B cell (primary cell): ENCODE results near the gene GPR85. TPM values are rescaled to one million over a fixed set of nuclear protein-coding genes. Genes with fewer than 3 reads are reported as not detected.

Experiments
- ATAC-seq: fragments of 200-7000 bp; cut with Tn5 transposase; one replicate; pipeline ENCODE4 v1.10.0; 2021; ENCODE audit warnings: low read depth, mild to moderate bottlenecking, moderate number of reproducible peaks, moderate library complexity
- CTCF ChIA-PET: fragments of 350-600 bp; sonication (Branson Sonifier 250); formaldehyde crosslinking; loops from one replicate; lab custom pipeline; 2021; ENCODE audit warnings: antibody characterized with exemption, inconsistent platforms; lab: Charles Lee
- POLR2A ChIA-PET: fragments of 350-600 bp; sonication (Branson Sonifier 250); formaldehyde crosslinking; loops from one replicate; lab custom pipeline; 2021; ENCODE audit warnings: antibody characterized with exemption; lab: Charles Lee
- DNase-seq: peaks from one replicate; pipeline ENCODE4 v3.0.0; 2013
- H2AFZ ChIP-seq: 2 replicates; pipeline ENCODE4 v1.6.1; 2012; ENCODE audit warnings: mild to moderate bottlenecking, low read depth, low read length; ENCODE audit not compliant: insufficient read depth, poor library complexity, severe bottlenecking
- H3K27ac ChIP-seq, 2 donors: 1 replicate in 1 of 2; 2 replicates in 1 of 2; pipeline ENCODE4 v1.5.1; 2012 to 2013; ENCODE audit warnings: low read length in 2 of 2, mild to moderate bottlenecking in 2 of 2, moderate library complexity in 1 of 2
- H3K27me3 ChIP-seq, 4 experiments: fragments of 200-600 bp in 1 of 4; sonication (generic) in 1 of 4; replicated peaks in 1 of 4; 1 replicate in 2 of 4; 2 replicates in 2 of 4; pipeline versions ENCODE4 v1.6.1 to v1.7.0; 2013 to 2016; ENCODE audit warnings: low read length in 3 of 4, mild to moderate bottlenecking in 2 of 4, mixed read lengths in 1 of 4, moderate library complexity in 1 of 4; ENCODE audit not compliant: insufficient read depth in 4 of 4, control insufficient read depth in 3 of 4; ENCODE audit errors: control extremely low read depth in 1 of 4
- H3K36me3 ChIP-seq, 2 experiments: replicated peaks in 1 of 2; 1 replicate in 1 of 2; 2 replicates in 1 of 2; pipeline versions ENCODE4 v1.6.1 to v1.7.1; 2013; ENCODE audit warnings: low read length in 1 of 2; ENCODE audit not compliant: insufficient read depth in 2 of 2, control insufficient read depth in 1 of 2; ENCODE audit errors: control extremely low read depth in 1 of 2, extremely low read depth in 1 of 2
- H3K4me1 ChIP-seq, 2 donors: fragments of 200-600 bp in 1 of 2; sonication (generic) in 1 of 2; 1 replicate in 1 of 2; 2 replicates in 1 of 2; pipeline versions ENCODE4 v1.5.1 to v1.6.1; 2013 to 2017; ENCODE audit warnings: low read length in 2 of 2; ENCODE audit not compliant: control insufficient read depth in 2 of 2, insufficient read depth in 2 of 2
- H3K4me2 ChIP-seq: replicated peaks from 2 replicates; pipeline ENCODE3; 2012; ENCODE audit warnings: mild to moderate bottlenecking, low read depth, low read length; ENCODE audit not compliant: poor library complexity, severe bottlenecking
- H3K4me3 ChIP-seq, 5 experiments: fragments of 200-600 bp in 1 of 5; sonication (generic) in 1 of 5; 1 replicate in 3 of 5; 2 replicates in 2 of 5; pipeline versions ENCODE4 v1.5.1 to v1.7.0; 2011 to 2016; ENCODE audit warnings: low read length in 4 of 5, mild to moderate bottlenecking in 4 of 5, low read depth in 2 of 5, control low read depth in 1 of 5, moderate library complexity in 1 of 5; ENCODE audit not compliant: insufficient read depth in 1 of 5; ENCODE audit errors: control extremely low read depth in 1 of 5, extremely low read depth in 1 of 5
- H3K79me2 ChIP-seq: fragments of 200-600 bp; sonication (generic); one replicate; pipeline ENCODE4 v1.6.0; 2016; ENCODE audit warnings: low read length; ENCODE audit not compliant: control insufficient read depth, insufficient read depth
- H3K9ac ChIP-seq: fragments of 200-600 bp; sonication (generic); 2 replicates; pipeline ENCODE4 v1.6.1; 2017; ENCODE audit warnings: mild to moderate bottlenecking, low read length, moderate library complexity
- H3K9me3 ChIP-seq, 3 donors: one replicate each; pipeline versions ENCODE4 v1.6.1 to v1.7.1; 2013; ENCODE audit warnings: low read length in 2 of 3; ENCODE audit not compliant: control insufficient read depth in 2 of 3, insufficient read depth in 1 of 3; ENCODE audit errors: control extremely low read depth in 1 of 3
- H4K20me1 ChIP-seq: 2 replicates; pipeline ENCODE4 v1.6.0; 2012; ENCODE audit warnings: mild to moderate bottlenecking, low read length; ENCODE audit not compliant: insufficient read depth, control insufficient read depth, poor library complexity, severe bottlenecking
- H3K27ac Mint-ChIP-seq: one replicate; pipeline ENCODE4 v1.8.0; 2021; ENCODE audit warnings: mixed read lengths
- H3K27me3 Mint-ChIP-seq: one replicate; pipeline ENCODE4 v1.8.0; 2021; ENCODE audit warnings: mixed read lengths
- H3K4me1 Mint-ChIP-seq: one replicate; pipeline ENCODE4 v1.8.0; 2021; ENCODE audit warnings: mixed read lengths
- H3K4me3 Mint-ChIP-seq: one replicate; pipeline ENCODE4 v1.8.0; 2021; ENCODE audit warnings: mixed read lengths
- H3K9me3 Mint-ChIP-seq: one replicate; pipeline ENCODE4 v1.8.0; 2022; ENCODE audit warnings: mixed read lengths; ENCODE audit not compliant: insufficient read depth
- EZH2 ChIP-seq: IDR thresholded peaks from 2 replicates; pipeline ENCODE4 v1.6.1; 2012; ENCODE audit warnings: borderline replicate concordance, low read depth, mild to moderate bottlenecking, moderate library complexity, low read length; ENCODE audit not compliant: insufficient read depth, poor library complexity, severe bottlenecking
- WGBS: methylation state at CpG from one replicate; pipeline ENCODE4 v1.1.5; 2013; ENCODE audit warnings: missing lambda C conversion rate; ENCODE audit not compliant: insufficient coverage; 5-methylcytosine and 5-hydroxymethylcytosine counted together
- intact Hi-C: fragments of 100-400 bp; cut with micrococcal nuclease; formaldehyde crosslinking; loops from one replicate; pipeline ENCODE4 v1.10.0; 2022
- polyA plus RNA-seq: library from polyadenylated mRNA; depleted of rRNA; stranded (reverse); fragments of >200 nt; gene quantifications from 2 replicates; pipeline ENCODE4 v1.2.3, GENCODE V29; 2012
- total RNA-seq, 2 donors: library from RNA; stranded (reverse); fragments of 120-200 nt in 1 of 2; gene quantifications; 1 replicate in 1 of 2; 2 replicates in 1 of 2; pipeline versions ENCODE4 v1.2.3 to v1.2.4, GENCODE V29; 2013 to 2022
- TF ChIP-seq, protein P1 (sequence below): fragments of 200-600 bp; IDR thresholded peaks from one replicate; pipeline ENCODE4 v1.8.0; 2022; ENCODE audit warnings: antibody characterized with exemption, mild to moderate bottlenecking

The GPR85 gene
- total and polyA plus RNA-seq, 2 donors (not counting 1 experiment from before 2014, with no cell fraction given) = not detected

DNA sequence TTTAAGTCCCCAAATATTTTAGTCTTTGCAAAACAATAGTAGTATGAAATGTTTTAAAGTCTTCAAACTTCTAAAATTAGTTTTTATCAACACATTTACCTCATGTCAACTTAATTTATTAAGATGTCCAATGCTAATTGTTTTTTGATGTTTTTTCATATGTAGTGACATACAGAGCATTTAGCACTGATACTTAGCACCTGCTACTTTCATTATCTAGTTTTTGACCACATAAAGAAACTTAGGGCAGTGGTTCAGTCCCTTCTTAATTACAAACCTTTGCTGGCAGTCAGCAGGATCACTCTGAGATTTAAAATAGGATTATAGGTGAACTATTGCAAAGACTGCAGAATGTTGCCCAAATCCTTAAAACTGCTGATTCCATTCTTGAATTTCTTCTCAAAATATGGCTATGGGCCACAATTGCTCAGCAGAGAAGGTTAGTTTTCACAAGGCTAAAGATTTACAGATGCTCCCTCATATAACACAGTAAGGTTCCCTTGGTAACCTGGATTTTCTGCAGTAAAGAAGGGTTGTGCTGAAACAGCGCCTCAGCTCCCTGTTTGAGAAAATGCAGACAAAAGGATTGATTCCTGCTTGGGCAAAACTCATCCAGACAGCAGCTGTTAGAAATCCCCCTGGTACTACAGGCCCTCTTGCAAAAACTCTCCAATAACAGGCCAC lies 3.4 kb downstream of the GPR85 start:
- Mint-ChIP-seq H3K27me3 (peaks cover 60% of the 10 kb centered on the region), H3K27ac (no peak overlapping the region), H3K4me3 (no peak overlapping the region), H3K4me1 (peaks cover 14% of the 10 kb centered on the region), H3K9me3 (no peaks in the 10 kb centered on the region)
- no CpG with 5 or more reads among the region's 1 CpG for WGBS
- Histone ChIP-seq H3K27me3 (peaks cover 0 to 31% (median 25%) of the 10 kb centered on the region in 4 experiments), H3K79me2 (no peaks in the 10 kb centered on the region), H3K36me3 (no peaks in the 10 kb centered on the region), H3K4me2 (no peak overlapping the region), H3K9me3 (peaks cover 0 to 6% (median 0%) of the 10 kb centered on the region in 3 donors), H2AFZ (no peak overlapping the region), H4K20me1 (no peaks in the 10 kb centered on the region), H3K4me3 (no peak overlapping the region), H3K9ac (no peak overlapping the region), H3K27ac (no peak overlapping the region), H3K4me1 (peaks cover 6 to 11% of the 10 kb centered on the region in 2 donors)
- CTCF ChIA-PET = no interaction called here
- ATAC-seq (no peak), DNase-seq (no peak)
- POLR2A ChIA-PET = no interaction called here
- TF ChIP-seq EZH2 = no peak
- TF ChIP-seq, protein P1, sequence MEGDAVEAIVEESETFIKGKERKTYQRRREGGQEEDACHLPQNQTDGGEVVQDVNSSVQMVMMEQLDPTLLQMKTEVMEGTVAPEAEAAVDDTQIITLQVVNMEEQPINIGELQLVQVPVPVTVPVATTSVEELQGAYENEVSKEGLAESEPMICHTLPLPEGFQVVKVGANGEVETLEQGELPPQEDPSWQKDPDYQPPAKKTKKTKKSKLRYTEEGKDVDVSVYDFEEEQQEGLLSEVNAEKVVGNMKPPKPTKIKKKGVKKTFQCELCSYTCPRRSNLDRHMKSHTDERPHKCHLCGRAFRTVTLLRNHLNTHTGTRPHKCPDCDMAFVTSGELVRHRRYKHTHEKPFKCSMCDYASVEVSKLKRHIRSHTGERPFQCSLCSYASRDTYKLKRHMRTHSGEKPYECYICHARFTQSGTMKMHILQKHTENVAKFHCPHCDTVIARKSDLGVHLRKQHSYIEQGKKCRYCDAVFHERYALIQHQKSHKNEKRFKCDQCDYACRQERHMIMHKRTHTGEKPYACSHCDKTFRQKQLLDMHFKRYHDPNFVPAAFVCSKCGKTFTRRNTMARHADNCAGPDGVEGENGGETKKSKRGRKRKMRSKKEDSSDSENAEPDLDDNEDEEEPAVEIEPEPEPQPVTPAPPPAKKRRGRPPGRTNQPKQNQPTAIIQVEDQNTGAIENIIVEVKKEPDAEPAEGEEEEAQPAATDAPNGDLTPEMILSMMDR = no peak
- intact Hi-C loops = no loop called here

DNA sequence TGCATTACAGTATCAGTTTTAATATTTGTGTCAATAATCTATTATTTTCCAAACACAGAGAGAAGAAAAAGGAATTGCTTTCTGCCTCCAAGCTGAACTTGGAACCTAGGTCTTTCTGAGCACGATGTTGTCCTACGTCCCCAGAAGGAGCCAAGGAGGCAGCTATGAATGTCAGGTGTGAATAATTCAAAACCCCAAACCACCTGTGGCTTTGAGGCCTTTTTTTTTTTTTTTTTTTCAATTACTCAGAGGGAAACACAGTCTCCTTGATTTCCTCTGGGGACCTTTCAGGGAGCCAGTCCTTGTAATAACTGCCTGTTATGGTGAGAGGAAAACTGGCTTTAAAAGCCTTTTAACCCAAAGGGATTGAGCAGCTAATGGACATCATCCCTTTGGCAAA lies 8.3 kb downstream of the GPR85 start:
- Mint-ChIP-seq H3K9me3 (no peaks in the 10 kb centered on the region), H3K4me3 (no peak overlapping the region), H3K4me1 (no peaks in the 10 kb centered on the region), H3K27ac (no peak overlapping the region), H3K27me3 (peaks cover 27% of the 10 kb centered on the region)
- WGBS = no CpG with 5 or more reads among the region's 2 CpGs
- Histone ChIP-seq H3K27ac (no peak overlapping the region), H3K4me2 (no peak overlapping the region), H3K79me2 (no peaks in the 10 kb centered on the region), H3K4me3 (no peak overlapping the region), H3K27me3 (peaks cover 0 to 8% (median under 1%) of the 10 kb centered on the region in 4 experiments), H3K9ac (no peak overlapping the region), H3K36me3 (no peaks in the 10 kb centered on the region), H3K9me3 (no peaks in the 10 kb centered on the region), H2AFZ (no peak overlapping the region), H4K20me1 (no peaks in the 10 kb centered on the region), H3K4me1 (no peaks in the 10 kb centered on the region)
- ChIA-PET CTCF (interaction anchor here (0.7 kb wide), 1 partner anchor 579 kb away, joined by 3 read pairs; no protein-coding TSS in a partner anchor), POLR2A (no interaction called here)
- DNase-seq = no peak
- no peak for TF ChIP-seq EZH2
- TF ChIP-seq, protein P1 = no peak
- ATAC-seq = no peak
- intact Hi-C loops = no loop called here
